Naive B cell (primary cell): ENCODE data around the gene SLC2A5. TPM values are rescaled to one million over a fixed set of nuclear protein-coding genes. Genes with fewer than 3 reads are reported as not detected.
"Not testable (repeated sequence)": the region's sequence is repeated elsewhere in the genome, so short reads cannot be mapped to it uniquely, and the experiment has no call there.

Source experiments
- ATAC-seq, 2 donors: fragments of 150-1000 bp; cut with Tn5 transposase; 2 replicates each; pipeline ENCODE4 v1.10.0; 2021; ENCODE audit warnings: low read depth in 2 of 2, mild to moderate bottlenecking in 2 of 2, moderate library complexity in 2 of 2
- DNase-seq: peaks from one replicate; pipeline ENCODE4 v3.0.0; 2022
- H3K27ac Mint-ChIP-seq, 6 donors: one replicate each; pipeline ENCODE4 v1.8.0; 2020 to 2022; ENCODE audit warnings: mild to moderate bottlenecking in 6 of 6, mixed read lengths in 6 of 6, moderate library complexity in 5 of 6, inconsistent platforms in 2 of 6
- H3K27me3 Mint-ChIP-seq, 3 donors: one replicate each; pipeline ENCODE4 v1.8.0; 2021 to 2022; ENCODE audit warnings: mixed read lengths in 3 of 3, mild to moderate bottlenecking in 1 of 3
- H3K36me3 Mint-ChIP-seq, 2 donors: one replicate each; pipeline ENCODE4 v1.8.0; 2020 to 2022; ENCODE audit warnings: mixed read lengths in 2 of 2, inconsistent platforms in 1 of 2, mild to moderate bottlenecking in 1 of 2
- H3K4me1 Mint-ChIP-seq, 3 donors: one replicate each; pipeline ENCODE4 v1.8.0; 2020 to 2022; ENCODE audit warnings: mixed read lengths in 3 of 3, inconsistent platforms in 1 of 3, mild to moderate bottlenecking in 1 of 3, moderate library complexity in 1 of 3
- H3K4me3 Mint-ChIP-seq, 8 donors: one replicate each; pipeline ENCODE4 v1.8.0; 2020 to 2022; ENCODE audit warnings: mild to moderate bottlenecking in 8 of 8, mixed read lengths in 8 of 8, moderate library complexity in 8 of 8, inconsistent platforms in 2 of 8
- H3K9me3 Mint-ChIP-seq, 7 donors: one replicate each; pipeline ENCODE4 v1.8.0; 2020 to 2022; ENCODE audit warnings: mixed read lengths in 7 of 7, mild to moderate bottlenecking in 5 of 7, inconsistent platforms in 2 of 7, moderate library complexity in 1 of 7
- polyA plus RNA-seq, 6 donors: library from polyadenylated mRNA; unstranded; fragments of 300-500 nt; fragmentation: Illumina TruSeq; gene quantifications; one replicate each; pipeline ENCODE4 v1.2.3, GENCODE V29; 2021; ENCODE audit warnings: low read depth in 6 of 6

The SLC2A5 gene
- polyA plus RNA-seq, 6 donors from 2014 or later, result 7.5 to 24.8 (median 21.2) TPM

GRCh38 chr1:8993962-8994675 is 75.3 kb downstream of the SLC2A5 start:
- H3K9me3 Mint-ChIP-seq, H3K27ac Mint-ChIP-seq, DNase-seq, ATAC-seq, H3K36me3 Mint-ChIP-seq, H3K4me1 Mint-ChIP-seq, H3K4me3 Mint-ChIP-seq: not testable (repeated sequence)
- H3K27me3 Mint-ChIP-seq, result peaks cover 0 to 13% (median 0%) of the 10 kb centered on the region in 3 donors

GRCh38 chr1:8992936-8993687 is 76.3 kb downstream of the SLC2A5 start:
- Mint-ChIP-seq H3K27me3 (peaks cover 0 to 13% (median under 1%) of the 10 kb centered on the region in 3 donors), H3K9me3 (peaks cover 0 to 2% (median 0%) of the 10 kb centered on the region in 7 donors), H3K27ac (no peak overlapping the region), H3K4me1 (peaks cover 0 to under 1% (median 0%) of the 10 kb centered on the region in 3 donors), H3K4me3 (no peak overlapping the region), H3K36me3 (no peaks in the 10 kb centered on the region)
- DNase-seq, result no peak
- no peak for ATAC-seq

- Mint-ChIP-seq H3K27me3 (peaks cover 6 to 24% (median 7%) of the 10 kb centered on the region in 3 donors), H3K27ac (peak overlapping the region in 1 of 6 donors; percentile 24), H3K4me3 (no peak overlapping the region), H3K36me3 (no peaks in the 10 kb centered on the region), H3K4me1 (peaks cover 0 to 11% (median 5%) of the 10 kb centered on the region in 3 donors), H3K9me3 (peaks cover 0 to 2% (median 0%) of the 10 kb centered on the region in 7 donors)
- DNase-seq (no peak), ATAC-seq (no peak)
Observed at GRCh38 chr1:8989821-8990220, 79.6 kb downstream of the SLC2A5 start.

GRCh38 chr1:8989061-8989460 is 80.4 kb downstream of the SLC2A5 start:
- H3K9me3 Mint-ChIP-seq, result peaks cover 0 to 2% (median 0%) of the 10 kb centered on the region in 7 donors
- no peak overlapping the region for H3K4me3 Mint-ChIP-seq
- no peak for DNase-seq
- H3K36me3 Mint-ChIP-seq, result no peaks in the 10 kb centered on the region
- no peak overlapping the region for H3K27ac Mint-ChIP-seq
- H3K27me3 Mint-ChIP-seq, result peaks cover 7 to 24% (median 10%) of the 10 kb centered on the region in 3 donors
- ATAC-seq, result no peak
- peaks cover 0 to 11% (median 5%) of the 10 kb centered on the region in 3 donors for H3K4me1 Mint-ChIP-seq

- H3K27ac Mint-ChIP-seq, result no peak overlapping the region
- H3K9me3 Mint-ChIP-seq, result peaks cover 0 to 2% (median 0%) of the 10 kb centered on the region in 7 donors
- no peak for DNase-seq
- no peak overlapping the region for H3K4me3 Mint-ChIP-seq
- H3K4me1 Mint-ChIP-seq, result peaks cover 0 to 11% (median 5%) of the 10 kb centered on the region in 3 donors
- peaks cover 7 to 24% (median 10%) of the 10 kb centered on the region in 3 donors for H3K27me3 Mint-ChIP-seq
- ATAC-seq, result no peak
- no peaks in the 10 kb centered on the region for H3K36me3 Mint-ChIP-seq
Observed at GRCh38 chr1:8988618-8988967, 80.8 kb downstream of the SLC2A5 start.

GRCh38 chr1:8987881-8988617 is 81.4 kb downstream of the SLC2A5 start:
- ATAC-seq, result peak; percentile 71 to 72
- peaks cover 0 to 11% (median 5%) of the 10 kb centered on the region in 3 donors for H3K4me1 Mint-ChIP-seq
- H3K27ac Mint-ChIP-seq, result peak overlapping the region in 1 of 6 donors; percentile 27
- no peaks in the 10 kb centered on the region for H3K36me3 Mint-ChIP-seq
- peak; percentile 30 for DNase-seq
- H3K9me3 Mint-ChIP-seq, result peaks cover 0 to 2% (median 0%) of the 10 kb centered on the region in 7 donors
- peaks cover 7 to 24% (median 10%) of the 10 kb centered on the region in 3 donors for H3K27me3 Mint-ChIP-seq
- H3K4me3 Mint-ChIP-seq, result peak overlapping the region in 2 of 8 donors; percentile 17 to 19

GRCh38 chr1:8986814-8987190 is 82.6 kb downstream of the SLC2A5 start:
- ATAC-seq (no peak), DNase-seq (no peak)
- H3K4me1 Mint-ChIP-seq, result peaks cover 0 to 11% (median 5%) of the 10 kb centered on the region in 3 donors
- H3K9me3 Mint-ChIP-seq, result no peaks in the 10 kb centered on the region
- H3K27ac Mint-ChIP-seq, result peak overlapping the region in 2 of 6 donors; percentile 66 to 67
- H3K36me3 Mint-ChIP-seq, result no peaks in the 10 kb centered on the region
- peaks cover 7 to 30% (median 10%) of the 10 kb centered on the region in 3 donors for H3K27me3 Mint-ChIP-seq
- H3K4me3 Mint-ChIP-seq, result peak overlapping the region in 2 of 8 donors; percentile 39 to 53

- H3K36me3 Mint-ChIP-seq, result peaks cover 0 to 2% of the 10 kb centered on the region in 2 donors
- peaks cover 0 to 11% (median 5%) of the 10 kb centered on the region in 3 donors for H3K4me1 Mint-ChIP-seq
- DNase-seq (no peak), ATAC-seq (no peak)
- peaks cover 10 to 28% (median 10%) of the 10 kb centered on the region in 3 donors for H3K27me3 Mint-ChIP-seq
- H3K9me3 Mint-ChIP-seq, result peaks cover 0 to under 1% (median 0%) of the 10 kb centered on the region in 7 donors
- H3K27ac Mint-ChIP-seq, result peak overlapping the region in 1 of 6 donors; percentile 66
- H3K4me3 Mint-ChIP-seq, result peak overlapping the region in 3 of 8 donors; percentile 25 to 53 (median 39)
Observed at GRCh38 chr1:8985915-8986813, 83.3 kb downstream of the SLC2A5 start.

Other genes with a start within 250 kb of the SLC2A5 start
- gene ENO1, start 190.9 kb downstream of the SLC2A5 start, polyA plus RNA-seq, result 100 to 1,000 TPM; 543 to 921 (median 629) TPM
- gene CA6, start 123.8 kb downstream of the SLC2A5 start, polyA plus RNA-seq, result not detected
- not detected for gene SLC2A7, start 43.2 kb downstream of the SLC2A5 start, polyA plus RNA-seq
- 10 to 100 TPM in 1 of 6 donors, 1 to 10 TPM in 2, under 1 TPM in 3; 0.31 to 10.3 (median 0.99) TPM for gene GPR157, start 59.5 kb upstream of the SLC2A5 start, polyA plus RNA-seq
- gene H6PD, start 165.1 kb upstream of the SLC2A5 start, polyA plus RNA-seq, result 10 to 100 TPM in 5 of 6 donors, 1 to 10 TPM in 1; 6.5 to 16.6 (median 13.6) TPM
- 1 to 10 TPM in 3 of 6 donors, under 1 TPM in 2, not detected in 1; 0.61 to 2.2 (median 1.2) TPM for gene SPSB1, start 223.3 kb upstream of the SLC2A5 start, polyA plus RNA-seq